Cerebellar cortex (tissue), 1 donor: ENCODE measurements around the gene ITPR3.

ENCODE experiments used
- DNase-seq: peaks from one replicate; pipeline ENCODE4 v3.0.0-alpha.2; 2015; ENCODE audit warnings: low spot score

ITPR3 gene

GRCh38 chr6:33700391-33701050 is 79.4 kb downstream of the ITPR3 start:
- DNase-seq = peak; percentile 79

GRCh38 chr6:33702345-33702977 is 81.3 kb downstream of the ITPR3 start:
- DNase-seq = peak; percentile 66

GRCh38 chr6:33704215-33705066 is 83.3 kb downstream of the ITPR3 start:
- DNase-seq = no peak

GRCh38 chr6:33705268-33705885 is 84.3 kb downstream of the ITPR3 start:
- no peak for DNase-seq

GRCh38 chr6:33705955-33706725 is 85.0 kb downstream of the ITPR3 start:
- no peak for DNase-seq

- no peak for DNase-seq
These were observed 86.6 kb downstream of the ITPR3 start for GRCh38 chr6:33707771-33708170.

- DNase-seq = no peak
These were observed 87.5 kb downstream of the ITPR3 start for GRCh38 chr6:33708516-33709204.

GRCh38 chr6:33709605-33710295 is 88.6 kb downstream of the ITPR3 start:
- DNase-seq = no peak

- DNase-seq = no peak
These were observed 89.4 kb downstream of the ITPR3 start for GRCh38 chr6:33710296-33711121.

- peak; percentile 97 for DNase-seq
These were observed 90.3 kb downstream of the ITPR3 start, which contains the start of gene UQCC2 for GRCh38 chr6:33711140-33712129. Gene UQCC2 (minus strand): TSS chr6:33711700. CDS start chr6:33711686, 14 bp downstream.

- DNase-seq = no peak
These were observed 91.8 kb downstream of the ITPR3 start for GRCh38 chr6:33712914-33713313.

- no peak for DNase-seq
These were observed 92.7 kb downstream of the ITPR3 start for GRCh38 chr6:33713786-33714185.

GRCh38 chr6:33714385-33715040 is 93.4 kb downstream of the ITPR3 start:
- DNase-seq = no peak

- DNase-seq = no peak
These were observed 95.3 kb downstream of the ITPR3 start for GRCh38 chr6:33716379-33716778.

GRCh38 chr6:33716890-33717632 is 95.9 kb downstream of the ITPR3 start:
- no peak for DNase-seq

- DNase-seq = no peak
These were observed 96.9 kb downstream of the ITPR3 start for GRCh38 chr6:33717934-33718455.

GRCh38 chr6:33718713-33719112 is 97.6 kb downstream of the ITPR3 start:
- DNase-seq = no peak
